GM12892 (cell line): Measurements from ENCODE around the gene MON2.

Experiments used
- POLR2A ChIP-seq: IDR thresholded peaks from 2 replicates; pipeline ENCODE4 v1.6.1; 2011; ENCODE audit warnings: low read depth, low read length, control low read depth
- POLR2AphosphoS5 ChIP-seq: IDR thresholded peaks from 2 replicates; pipeline ENCODE4 v1.6.1; 2011; ENCODE audit warnings: low read depth, low read length, control low read depth
- TAF1 ChIP-seq: IDR thresholded peaks from 2 replicates; pipeline ENCODE4 v1.6.1; 2011; ENCODE audit warnings: low read depth, mild to moderate bottlenecking, control low read depth, low read length, borderline replicate concordance

- TF ChIP-seq POLR2A (no peak), POLR2AphosphoS5 (no peak), TAF1 (no peak)
Measured at GRCh38 chr12:62631471-62632410, 165.1 kb downstream of the MON2 start.
